ENCODE measurements around the gene DNM2.

- TF ChIP-seq TAF1 (IDR thresholded peaks at IDR 0.05; ENCODE audit: borderline replicate concordance, low read depth, low read length) (no peak), POLR2AphosphoS5 (IDR thresholded peaks at IDR 0.05; ENCODE audit: low read depth, low read length) (no peak), POLR2A (IDR thresholded peaks at IDR 0.05; ENCODE audit: low read depth, low read length) (no peak)
Observed at GRCh38 chr19:10764340-10764894, 46.5 kb downstream of the DNM2 start.

Data from GM12892 (cell line).